ENCODE data around the gene GRAMD1B.

Gene GRAMD1B

GRCh38 chr11:123429913-123430720 lies at the start of gene GRAMD1B:
Gene GRAMD1B (plus strand): TSS chr11:123430269. CDS start chr11:123430793, 524 bp downstream.
- DNase-seq (ENCODE audit: low spot score) = no peak

- DNase-seq (ENCODE audit: low spot score) = no peak
These were observed 48.9 kb upstream of the GRAMD1B start for GRCh38 chr11:123381149-123381548.

GRCh38 chr11:123381817-123382554 lies 48.1 kb upstream of the GRAMD1B start:
- DNase-seq (ENCODE audit: low spot score) = no peak

DNA sequence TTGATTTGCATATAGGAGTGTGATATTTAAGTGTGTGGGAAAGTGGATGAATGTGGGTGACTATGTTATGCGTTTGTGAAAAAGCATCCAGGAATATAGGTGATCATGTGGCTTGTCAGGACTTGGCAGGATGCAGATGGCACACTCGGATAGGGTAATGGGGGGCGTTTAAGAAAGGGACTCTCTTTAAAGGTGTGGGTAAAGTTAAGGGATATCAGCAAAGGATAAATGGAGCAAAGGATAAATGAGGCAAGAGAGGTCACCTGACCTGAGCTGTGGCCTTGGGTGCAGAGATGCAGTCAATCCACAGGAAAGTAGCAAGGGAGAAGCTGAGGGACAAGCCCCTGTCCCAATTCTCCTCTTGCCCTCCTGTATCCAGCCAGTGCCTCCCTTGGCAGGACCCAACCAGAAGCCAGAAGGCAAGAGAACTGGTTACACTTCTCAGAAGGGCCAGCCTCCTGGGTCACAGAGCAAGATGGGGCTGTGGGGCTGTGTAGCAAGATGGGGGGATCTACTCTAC lies 47.5 kb upstream of the GRAMD1B start:
- no peak for DNase-seq (ENCODE audit: low spot score)

- no peak for DNase-seq (ENCODE audit: low spot score)
These were observed 46.0 kb upstream of the GRAMD1B start for GRCh38 chr11:123384116-123384515.

- no peak for DNase-seq (ENCODE audit: low spot score)
These were observed 43.1 kb upstream of the GRAMD1B start for GRCh38 chr11:123386796-123387510.

- no peak for DNase-seq (ENCODE audit: low spot score)
These were observed 41.4 kb upstream of the GRAMD1B start for GRCh38 chr11:123388640-123389039.

GRCh38 chr11:123390146-123390545 lies 39.9 kb upstream of the GRAMD1B start:
- no peak for DNase-seq (ENCODE audit: low spot score)

GRCh38 chr11:123391646-123392348 lies 38.3 kb upstream of the GRAMD1B start:
- DNase-seq (ENCODE audit: low spot score) = no peak

GRCh38 chr11:123392431-123392830 lies 37.6 kb upstream of the GRAMD1B start:
- DNase-seq (ENCODE audit: low spot score) = no peak

DNA sequence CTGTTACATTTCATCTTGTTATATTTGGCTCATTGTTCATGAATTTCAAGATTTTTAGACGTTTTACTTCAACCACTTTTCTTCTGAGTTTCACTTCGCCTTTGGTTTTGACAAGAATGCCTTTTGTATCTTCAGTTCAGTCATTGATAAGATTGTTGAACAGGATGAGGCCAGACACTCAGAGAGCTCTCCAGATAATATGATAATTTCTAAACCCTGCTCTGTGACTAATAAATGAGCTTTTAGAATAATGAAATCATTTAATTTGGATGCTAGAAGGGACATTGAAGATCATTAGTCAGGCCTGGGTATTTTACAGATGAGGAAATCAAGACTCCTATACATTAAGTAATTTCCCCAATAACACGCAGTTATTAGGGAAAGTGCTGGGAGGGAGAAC lies 37.2 kb upstream of the GRAMD1B start:
- DNase-seq (ENCODE audit: low spot score) = no peak

DNA sequence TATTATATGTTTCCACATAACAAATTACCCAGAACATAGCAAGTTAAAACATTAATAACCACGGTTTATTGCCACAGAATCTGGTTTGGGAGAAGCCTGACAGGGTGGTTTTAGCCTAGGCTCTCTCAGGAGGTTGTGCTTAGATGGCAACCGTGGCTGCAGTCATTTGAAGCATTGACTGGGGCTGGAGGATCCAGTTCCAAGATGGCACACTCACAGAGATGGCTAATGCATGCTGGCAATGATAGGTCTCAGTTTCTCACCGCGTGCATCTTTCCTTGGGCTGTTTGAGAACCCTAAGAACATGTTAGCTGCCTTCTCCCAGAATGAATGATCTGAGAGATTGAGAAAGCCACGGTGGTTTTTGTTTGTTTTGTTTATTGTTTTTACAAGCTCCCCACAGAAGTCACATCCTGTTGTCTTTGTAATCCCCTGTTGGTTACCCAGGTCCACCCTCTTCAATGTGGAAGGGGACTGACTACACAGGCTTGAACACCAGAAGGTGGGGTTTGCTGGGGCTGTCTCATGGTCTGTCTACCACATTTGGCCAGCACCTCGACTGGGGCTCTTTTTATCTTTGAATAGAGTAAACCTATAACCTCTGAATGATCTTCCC lies 36.6 kb upstream of the GRAMD1B start:
- no peak for DNase-seq (ENCODE audit: low spot score)

GRCh38 chr11:123404676-123405075 lies 25.4 kb upstream of the GRAMD1B start:
- DNase-seq (ENCODE audit: low spot score) = no peak

DNA sequence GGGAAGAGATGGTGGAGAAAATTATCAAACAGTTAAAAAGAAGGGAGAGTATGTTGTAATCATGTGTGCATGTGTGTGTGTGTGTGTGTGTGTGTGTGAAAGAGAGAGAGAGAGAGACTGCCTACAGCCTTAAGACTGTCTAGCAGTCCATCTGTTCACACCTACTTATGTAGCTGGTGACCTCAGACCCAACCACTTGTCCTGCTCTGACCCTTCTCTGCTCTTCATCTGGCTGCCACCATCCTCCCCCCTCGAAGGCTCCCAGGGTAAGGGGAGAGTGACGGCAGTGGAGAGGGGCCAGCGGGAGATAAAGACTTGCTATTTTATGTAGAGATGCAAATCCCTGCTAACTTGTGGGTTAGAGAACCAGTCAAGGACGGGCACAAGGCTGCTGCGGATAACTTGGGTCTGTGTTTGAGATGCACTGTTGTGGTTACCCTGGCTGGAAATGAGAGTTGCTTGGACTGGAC lies 24.9 kb upstream of the GRAMD1B start:
- DNase-seq (ENCODE audit: low spot score) = no peak

DNA sequence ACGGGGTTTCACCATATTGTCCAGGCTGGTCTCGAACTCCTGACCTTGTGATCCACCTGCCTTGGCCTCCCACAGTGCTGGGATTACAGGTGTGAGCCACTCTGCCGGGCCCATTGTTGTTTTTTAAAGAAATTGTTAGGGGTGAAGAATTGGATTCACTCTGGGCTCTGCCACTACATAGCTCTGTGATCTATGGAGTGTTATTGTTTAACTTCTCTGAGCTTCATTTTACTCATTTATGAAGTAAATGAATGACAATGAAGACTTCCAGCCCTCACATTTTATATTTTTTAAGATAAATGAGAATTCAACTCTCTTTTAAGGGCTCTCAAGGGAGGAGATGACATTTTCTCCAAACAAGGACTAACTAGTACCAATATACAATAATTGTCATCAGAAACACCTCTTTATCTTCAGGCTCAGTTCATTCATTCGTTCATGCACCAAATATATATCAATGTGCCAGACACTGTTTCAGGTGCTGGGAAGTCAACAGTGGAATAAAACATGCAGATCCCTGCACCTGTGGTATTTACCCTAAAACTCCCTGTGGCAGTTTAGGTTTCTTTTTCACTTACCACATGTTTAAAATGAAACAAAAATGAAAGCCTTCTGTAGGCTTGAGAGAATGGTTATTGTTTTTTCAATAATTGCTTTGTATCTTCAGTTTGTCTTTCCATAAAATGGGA lies 23.5 kb upstream of the GRAMD1B start:
- DNase-seq (ENCODE audit: low spot score) = no peak

DNA sequence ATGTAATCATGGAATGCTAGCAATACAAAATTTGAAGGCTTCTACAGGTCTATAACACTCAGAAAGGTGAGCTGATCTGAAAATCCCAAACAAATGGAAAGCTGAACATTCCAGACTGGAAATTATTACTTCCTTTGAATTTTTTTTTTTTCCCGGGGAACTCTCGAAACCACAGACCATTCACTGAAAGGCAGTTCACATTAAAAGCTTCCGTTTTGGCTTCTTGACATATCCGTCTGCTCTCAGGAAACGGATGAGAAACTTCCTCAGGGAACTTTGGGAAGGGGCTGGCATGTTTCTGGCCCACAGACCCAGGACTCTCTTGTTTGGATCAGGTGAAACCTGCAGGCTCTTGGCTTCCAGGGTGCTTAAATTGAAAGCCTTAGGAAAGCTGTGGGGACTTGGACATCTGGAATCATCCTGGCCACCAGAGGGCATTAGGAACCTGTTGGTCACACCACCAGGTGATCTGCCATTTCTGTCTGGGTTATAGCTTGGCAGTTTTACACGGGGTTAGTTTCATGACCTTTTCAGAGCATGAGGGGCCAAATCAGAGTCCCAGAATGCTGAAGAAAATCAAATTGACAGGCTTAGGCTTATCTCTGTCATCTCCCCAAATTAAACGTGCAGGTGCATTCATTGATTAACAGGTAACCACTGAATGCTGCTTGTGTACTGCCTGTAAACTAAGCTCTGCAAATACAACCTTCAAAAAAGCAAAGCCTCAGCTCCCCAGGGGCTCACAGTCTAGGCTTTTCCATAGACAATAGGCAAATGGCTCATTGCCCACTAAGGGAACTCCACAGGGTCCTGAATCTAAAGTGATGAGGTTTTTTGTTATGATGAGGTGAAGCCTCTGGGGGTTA lies 22.7 kb upstream of the GRAMD1B start:
- DNase-seq (ENCODE audit: low spot score) = no peak

DNA sequence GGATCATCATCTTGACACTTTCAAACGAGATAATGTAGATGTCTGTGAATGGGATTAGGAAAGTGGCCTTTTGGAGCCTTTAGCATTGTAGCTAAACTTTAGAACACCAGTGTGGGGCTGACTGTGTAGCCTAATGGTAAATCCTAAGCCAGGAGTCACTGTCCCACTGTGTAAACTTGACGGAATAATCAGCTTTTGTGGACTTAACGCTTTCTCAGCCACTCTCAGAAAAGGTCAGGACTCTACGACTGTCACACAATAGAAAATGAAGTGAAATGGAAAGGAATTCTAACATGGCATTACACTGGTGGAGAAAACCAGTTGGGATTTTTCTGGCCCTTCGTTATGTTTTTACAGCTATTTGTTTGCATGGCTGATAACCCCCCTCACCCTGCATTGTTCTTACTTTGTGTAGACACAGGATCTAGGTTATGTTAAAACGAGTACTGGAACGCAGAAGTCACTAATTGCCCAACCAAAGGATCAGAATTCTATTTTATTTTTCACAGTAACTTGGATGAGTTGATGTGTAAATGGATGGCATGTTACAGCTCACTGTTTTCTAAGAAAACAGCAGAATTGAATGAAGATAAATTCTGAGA lies 22.0 kb upstream of the GRAMD1B start:
- DNase-seq (ENCODE audit: low spot score) = no peak

DNA sequence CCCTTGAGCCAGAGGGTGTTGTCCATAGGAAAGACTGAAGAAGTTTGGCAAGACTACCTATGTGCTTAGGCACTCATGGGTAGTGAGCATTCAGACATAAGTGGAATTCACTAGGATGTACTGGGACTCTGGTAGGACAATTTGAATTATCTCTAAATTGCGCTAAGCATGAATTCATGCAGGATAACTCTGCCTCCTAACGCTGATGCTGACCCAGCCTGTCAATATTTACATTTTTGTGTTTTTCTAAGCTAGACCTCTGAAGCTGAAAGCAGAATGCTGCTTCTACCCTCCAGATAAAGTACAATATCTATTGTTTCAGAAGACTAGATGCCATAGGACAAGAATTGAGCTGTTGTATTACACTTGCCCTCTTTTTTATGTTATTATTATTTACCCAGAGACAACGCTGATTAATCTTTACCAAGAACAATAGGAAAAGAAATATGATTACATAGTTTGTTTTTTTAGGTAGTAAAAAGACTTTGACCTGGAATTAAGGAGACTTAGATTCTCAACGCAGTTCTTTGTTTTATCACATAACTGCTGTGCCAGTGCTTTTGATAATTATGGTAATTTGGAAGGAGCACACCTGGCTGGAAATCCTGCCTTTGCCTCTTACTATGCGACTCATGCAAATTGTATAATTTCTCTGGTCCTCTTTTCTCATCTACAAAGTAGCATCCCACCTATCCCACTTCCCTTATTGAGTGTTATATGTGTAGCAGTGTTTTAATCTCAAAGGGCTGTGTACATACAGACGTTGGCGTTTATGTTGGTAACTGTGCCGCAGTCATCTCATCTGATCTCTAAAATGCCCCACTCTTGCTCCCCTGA lies 21.2 kb upstream of the GRAMD1B start:
- no peak for DNase-seq (ENCODE audit: low spot score)
